GM18498 (cell line): ENCODE results near the gene ANTXR1.

Source experiments
- ATAC-seq: cut with Tn5 transposase; IDR thresholded peaks from one replicate; pipeline ENCODE4 v1.9.1; 2021; ENCODE audit warnings: mild to moderate bottlenecking, moderate library complexity; ENCODE audit not compliant: unreplicated experiment

The ANTXR1 gene

GRCh38 chr2:69201259-69201658 lies 188.3 kb downstream of the ANTXR1 start:
- ATAC-seq: no peak

- ATAC-seq: no peak
Observed at GRCh38 chr2:69202327-69202726, 189.3 kb downstream of the ANTXR1 start.

- no peak for ATAC-seq
Observed at GRCh38 chr2:69203166-69203985, 190.4 kb downstream of the ANTXR1 start.

- no peak for ATAC-seq
Observed at GRCh38 chr2:69204654-69205053, 191.7 kb downstream of the ANTXR1 start.

GRCh38 chr2:69205076-69205475 lies 192.1 kb downstream of the ANTXR1 start:
- ATAC-seq: no peak

GRCh38 chr2:69205491-69205890 lies 192.5 kb downstream of the ANTXR1 start:
- ATAC-seq: no peak

- ATAC-seq: no peak
Observed at GRCh38 chr2:69208023-69208595, 195.1 kb downstream of the ANTXR1 start.

GRCh38 chr2:69209482-69209881 lies 196.5 kb downstream of the ANTXR1 start:
- ATAC-seq: no peak

GRCh38 chr2:69210385-69210784 lies 197.4 kb downstream of the ANTXR1 start:
- ATAC-seq: no peak

- ATAC-seq: no peak
Observed at GRCh38 chr2:69211048-69211447, 198.1 kb downstream of the ANTXR1 start.

GRCh38 chr2:69211686-69212085 lies 198.7 kb downstream of the ANTXR1 start:
- ATAC-seq: no peak

GRCh38 chr2:69212238-69213028 lies 199.5 kb downstream of the ANTXR1 start:
- no peak for ATAC-seq

GRCh38 chr2:69213201-69213600 lies 200.2 kb downstream of the ANTXR1 start:
- ATAC-seq: no peak

GRCh38 chr2:69213782-69214181 lies 200.8 kb downstream of the ANTXR1 start:
- ATAC-seq: no peak

GRCh38 chr2:69214898-69215297 lies 201.9 kb downstream of the ANTXR1 start:
- no peak for ATAC-seq

GRCh38 chr2:69216535-69217332 lies 203.8 kb downstream of the ANTXR1 start:
- no peak for ATAC-seq

GRCh38 chr2:69217333-69218080 lies 204.5 kb downstream of the ANTXR1 start:
- no peak for ATAC-seq

GRCh38 chr2:69221512-69221911 lies 208.5 kb downstream of the ANTXR1 start:
- ATAC-seq: no peak

GRCh38 chr2:69221960-69222751 lies 209.2 kb downstream of the ANTXR1 start:
- no peak for ATAC-seq
